ENCODE measurements around the gene HPSE2. TPM values are rescaled to one million over a fixed set of nuclear protein-coding genes. Genes with fewer than 3 reads are reported as not detected.

HPSE2 gene
- polyA plus RNA-seq, 4 donors: 0.60 to 1.9 (median 1.2) TPM

GRCh38 chr10:98720551-98720950 lies 515.1 kb downstream of the HPSE2 start:
- DNase-seq (ENCODE audit: low read depth in 4 of 4, low spot score in 3 of 4): no peak

GRCh38 chr10:98713586-98713985 lies 522.1 kb downstream of the HPSE2 start:
- DNase-seq (ENCODE audit: low read depth in 4 of 4, low spot score in 3 of 4): no peak

DNA sequence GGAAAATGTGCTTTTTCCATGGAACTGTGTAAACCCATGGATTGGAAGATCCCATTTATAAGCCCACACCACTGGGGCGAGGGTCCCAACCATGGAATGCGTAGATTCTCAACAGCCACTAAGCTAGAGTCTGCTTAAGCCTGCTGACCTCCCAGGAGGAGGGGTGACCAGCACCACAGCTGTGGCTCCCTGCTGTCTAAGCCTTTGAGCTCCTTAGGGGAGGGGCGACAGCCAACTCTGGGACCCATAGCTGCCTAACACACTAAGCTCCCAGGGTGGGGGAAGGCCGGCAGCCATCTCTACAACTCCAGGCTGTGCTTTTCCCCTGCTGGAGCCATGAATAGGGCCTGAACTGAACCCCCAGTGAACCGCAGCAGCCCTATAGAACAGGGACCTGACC lies 539.1 kb downstream of the HPSE2 start:
- no peak for DNase-seq (ENCODE audit: low read depth in 4 of 4, low spot score in 3 of 4)

GRCh38 chr10:98694883-98695282 lies 540.8 kb downstream of the HPSE2 start:
- no peak for DNase-seq (ENCODE audit: low read depth in 4 of 4, low spot score in 3 of 4)

DNA sequence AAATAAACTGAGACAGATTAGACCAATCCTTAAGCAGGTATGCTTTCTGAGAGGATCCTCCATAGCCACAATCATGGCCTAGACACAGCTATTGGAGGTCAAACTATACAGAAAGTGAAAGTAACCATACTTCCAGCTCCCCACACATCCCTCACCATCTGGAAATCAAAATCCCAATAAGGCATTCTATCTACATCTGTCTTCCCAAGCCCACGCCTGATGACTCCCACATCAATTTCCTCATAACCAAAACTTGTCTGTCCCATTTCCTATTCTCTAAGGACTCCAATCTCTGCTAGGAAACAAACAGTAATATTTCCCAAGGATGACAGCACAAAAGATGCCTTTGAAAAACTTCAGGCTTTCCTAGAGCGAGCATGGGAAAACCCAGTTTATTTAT lies 541.6 kb downstream of the HPSE2 start:
- DNase-seq (ENCODE audit: low read depth in 4 of 4, low spot score in 3 of 4): no peak

- no peak for DNase-seq (ENCODE audit: low read depth in 4 of 4, low spot score in 3 of 4)
Measured at GRCh38 chr10:98687685-98688084, 548.0 kb downstream of the HPSE2 start.

DNA sequence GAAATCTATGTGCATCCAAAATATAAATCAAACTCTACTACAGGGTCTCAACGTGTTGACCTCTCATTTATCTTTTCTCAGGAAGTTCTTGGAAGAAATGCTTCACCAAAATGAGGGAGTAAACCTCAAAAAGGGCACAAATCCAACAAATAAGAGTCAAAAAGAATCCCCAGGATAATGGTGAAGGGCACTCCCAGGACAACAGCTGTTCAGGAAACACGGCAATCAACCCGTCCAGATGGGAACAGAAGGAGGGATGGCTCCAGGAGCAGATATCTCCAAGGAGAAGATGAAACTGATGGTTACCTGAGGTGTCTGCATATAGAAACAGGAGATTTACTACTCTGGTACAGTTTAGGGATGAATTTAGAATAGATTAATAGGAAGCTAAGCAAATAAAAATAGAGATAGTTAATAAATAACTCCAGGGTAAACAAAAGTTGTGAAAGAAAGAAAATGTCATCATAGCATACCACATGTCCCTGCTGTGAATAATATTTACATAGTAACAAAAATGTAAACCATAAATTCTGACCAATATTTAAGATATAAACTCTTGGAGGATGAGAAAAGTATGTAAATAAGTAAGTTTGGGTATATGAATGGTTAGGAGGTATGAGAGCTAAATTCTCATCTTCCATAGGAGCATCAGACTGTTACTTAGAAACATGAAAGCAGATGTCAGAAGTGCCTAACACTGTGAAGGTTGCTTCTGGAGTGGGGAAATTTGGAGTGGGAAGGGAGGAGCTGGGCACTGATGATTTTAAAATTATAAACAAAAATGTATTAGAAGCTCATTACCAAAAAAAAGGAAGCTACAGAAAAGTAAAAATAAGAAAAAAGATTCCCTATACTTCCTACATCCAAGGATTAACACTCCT lies 551.4 kb downstream of the HPSE2 start:
- DNase-seq (ENCODE audit: low read depth in 4 of 4, low spot score in 3 of 4): no peak

DNA sequence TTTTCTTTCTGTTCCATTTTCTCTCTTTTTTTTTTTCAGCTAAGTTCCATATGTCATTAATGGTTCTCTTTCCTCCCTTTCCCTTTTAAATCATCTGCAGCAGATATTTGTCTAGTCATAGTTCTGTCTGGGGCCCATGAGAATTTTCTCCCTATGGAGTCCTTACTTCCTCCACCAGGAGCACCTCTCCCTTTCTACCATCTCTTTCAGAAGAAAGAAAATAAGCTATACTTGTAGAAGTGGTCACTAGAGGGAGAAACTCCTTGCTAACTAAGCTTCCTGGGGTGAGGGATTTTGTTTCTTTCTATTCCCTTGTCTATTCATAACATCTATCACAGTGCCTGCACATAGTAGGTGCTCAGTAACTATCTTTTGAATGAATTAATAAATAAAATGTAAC lies 558.8 kb downstream of the HPSE2 start:
- no peak for DNase-seq (ENCODE audit: low read depth in 4 of 4, low spot score in 3 of 4)

- DNase-seq (ENCODE audit: low read depth in 4 of 4, low spot score in 3 of 4): no peak
Measured at GRCh38 chr10:98675902-98676301, 559.8 kb downstream of the HPSE2 start.

DNA sequence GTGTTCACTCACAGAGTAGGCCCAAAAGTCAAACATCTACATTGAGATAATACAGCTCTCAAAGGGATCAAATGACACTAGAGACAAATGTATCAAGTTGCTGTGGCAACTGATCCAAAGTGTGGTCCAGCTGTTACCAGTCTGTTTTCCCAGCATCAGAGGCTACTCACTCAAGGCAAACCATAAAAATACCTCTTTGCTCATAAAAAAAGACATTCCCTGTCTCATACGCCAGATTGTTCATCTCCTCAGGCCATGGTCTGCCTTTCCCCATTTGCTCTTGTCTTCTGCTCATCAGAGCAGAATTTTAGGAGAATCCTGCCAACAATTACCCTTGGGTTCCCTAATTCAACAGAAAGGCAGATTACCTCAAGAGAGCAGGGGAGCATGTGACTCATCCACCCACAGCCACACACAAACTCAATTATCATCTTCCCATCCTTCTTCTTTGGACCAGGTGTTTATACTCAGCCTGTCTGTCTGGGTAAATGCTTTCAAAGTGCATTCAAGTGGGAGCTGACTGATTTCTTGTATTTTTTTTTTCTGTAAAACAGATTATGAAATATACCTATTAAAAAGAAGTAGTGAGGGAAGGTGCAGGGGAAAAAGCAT lies 562.4 kb downstream of the HPSE2 start:
- peak; percentile 10 to 60 (median 42) for DNase-seq (ENCODE audit: low read depth in 4 of 4, low spot score in 3 of 4)

DNA sequence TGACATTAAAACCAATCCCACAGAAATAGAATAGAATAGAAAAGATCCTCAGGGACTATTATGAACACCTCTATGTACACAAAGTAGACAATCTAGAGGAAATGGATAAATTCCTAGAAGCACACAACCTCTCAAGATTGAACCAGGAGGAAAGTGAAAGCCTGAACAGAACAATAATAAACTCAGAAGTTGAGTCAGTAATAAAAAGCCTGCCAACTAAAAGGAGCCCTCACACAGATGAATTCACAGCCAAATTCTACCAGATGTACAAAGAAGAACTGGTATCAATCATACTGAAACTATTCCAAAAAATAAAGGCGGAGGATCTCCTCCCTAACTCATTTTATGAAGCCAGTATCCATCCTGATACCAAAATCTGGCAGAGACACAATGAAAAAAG lies 568.6 kb downstream of the HPSE2 start:
- DNase-seq (ENCODE audit: low read depth in 4 of 4, low spot score in 3 of 4): no peak

- DNase-seq (ENCODE audit: low read depth in 4 of 4, low spot score in 3 of 4): no peak
Measured at GRCh38 chr10:98666276-98666675, 569.4 kb downstream of the HPSE2 start.

DNA sequence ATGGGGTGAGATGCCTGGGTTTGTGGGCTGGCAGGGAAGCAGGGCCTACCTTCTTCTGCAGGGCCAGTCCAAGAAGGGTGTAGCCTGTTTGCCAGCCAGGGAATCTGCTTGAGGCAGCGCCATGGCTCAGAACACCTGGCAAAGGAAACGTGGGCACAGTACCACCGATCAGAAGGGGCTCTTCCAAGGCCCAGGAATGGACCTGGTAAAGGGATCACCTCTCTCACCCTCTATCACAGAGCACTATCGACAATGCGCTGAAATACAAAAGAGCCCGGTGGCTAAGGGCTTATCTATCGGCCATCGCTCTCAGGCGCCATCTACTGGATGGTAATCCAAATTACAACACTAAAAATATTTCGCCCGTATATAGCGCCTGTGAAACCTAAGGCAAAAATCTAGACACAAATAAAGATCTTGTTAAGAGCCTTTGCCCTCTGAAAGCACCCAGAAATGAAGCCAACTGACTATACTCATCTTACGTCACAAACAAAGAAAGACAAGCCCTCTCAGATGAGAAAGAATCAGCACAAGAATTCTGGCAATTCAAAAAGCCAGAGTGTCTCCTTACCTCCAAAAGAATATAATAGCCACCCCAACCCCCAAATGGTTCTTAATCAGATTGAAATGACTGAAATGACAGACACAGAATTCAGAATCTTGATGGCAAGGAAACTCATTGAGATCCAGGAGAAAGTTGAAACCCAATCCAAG lies 571.2 kb downstream of the HPSE2 start:
- DNase-seq (ENCODE audit: low read depth in 4 of 4, low spot score in 3 of 4): no peak

GRCh38 chr10:98659951-98660350 lies 575.7 kb downstream of the HPSE2 start:
- no peak for DNase-seq (ENCODE audit: low read depth in 4 of 4, low spot score in 3 of 4)

GRCh38 chr10:98655492-98655891 lies 580.2 kb downstream of the HPSE2 start:
- no peak for DNase-seq (ENCODE audit: low read depth in 4 of 4, low spot score in 3 of 4)

DNA sequence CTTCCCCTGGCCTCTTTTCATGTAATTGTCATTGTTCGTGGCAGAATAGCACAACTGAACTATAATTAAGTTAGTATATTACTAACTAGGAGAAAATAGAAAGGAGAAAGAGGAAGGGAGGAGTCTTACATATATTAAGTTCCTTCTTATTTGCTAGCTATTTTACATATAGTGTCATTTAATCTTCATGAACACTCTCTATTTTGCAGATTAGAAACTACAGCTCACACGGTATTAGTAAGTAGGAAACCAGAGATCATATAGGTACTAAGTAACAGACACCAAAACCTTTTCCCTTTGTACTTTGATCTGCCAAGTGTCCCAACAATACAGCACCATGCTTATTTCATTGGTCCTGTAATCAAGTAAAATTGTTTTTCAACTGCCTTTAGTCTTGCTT lies 586.5 kb downstream of the HPSE2 start:
- DNase-seq (ENCODE audit: low read depth in 4 of 4, low spot score in 3 of 4): no peak

- peak in 1 of 4 donors; percentile 16 for DNase-seq (ENCODE audit: low read depth in 4 of 4, low spot score in 3 of 4)
Measured at GRCh38 chr10:98646998-98647917, 588.4 kb downstream of the HPSE2 start.

GRCh38 chr10:98644466-98644865 lies 591.2 kb downstream of the HPSE2 start:
- DNase-seq (ENCODE audit: low read depth in 4 of 4, low spot score in 3 of 4): no peak

DNA sequence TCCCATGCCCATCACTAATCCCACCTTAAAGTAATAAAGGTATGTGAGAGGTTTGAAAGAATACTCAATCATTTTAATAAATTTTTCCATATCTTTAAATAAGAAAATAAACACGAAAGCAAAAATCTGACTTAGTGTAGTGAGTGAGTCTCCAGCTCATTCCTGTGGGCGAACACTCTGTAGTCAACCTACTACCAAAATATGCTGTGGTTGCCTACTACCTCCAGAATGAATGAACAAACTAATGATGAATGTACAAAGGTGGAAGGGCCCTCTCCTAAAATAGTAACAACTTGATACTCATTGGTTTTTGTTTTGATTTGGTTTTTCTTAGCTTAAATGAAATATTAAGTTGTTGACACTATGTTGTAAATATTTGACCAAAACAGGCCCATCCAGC lies 593.4 kb downstream of the HPSE2 start:
- no peak for DNase-seq (ENCODE audit: low read depth in 4 of 4, low spot score in 3 of 4)

DNA sequence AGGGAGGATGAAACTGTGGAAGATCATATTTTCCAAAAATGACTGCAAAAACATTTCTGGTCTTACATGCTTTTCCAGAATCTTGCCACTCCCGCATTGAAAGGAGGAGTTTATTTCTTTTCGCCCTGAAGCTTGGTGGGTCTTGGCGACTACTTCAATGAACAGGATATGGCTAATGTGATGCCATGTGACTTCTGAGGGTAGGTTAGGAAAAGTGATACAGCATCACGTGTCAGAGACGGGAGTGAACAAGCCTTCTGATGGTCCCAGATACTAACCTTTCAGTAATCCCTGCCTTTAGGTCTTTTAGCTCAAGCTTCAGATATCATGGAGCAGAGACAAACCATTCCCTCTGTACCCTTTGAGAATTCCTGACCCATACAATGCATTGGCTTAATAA lies 596.7 kb downstream of the HPSE2 start:
- no peak for DNase-seq (ENCODE audit: low read depth in 4 of 4, low spot score in 3 of 4)
